Neural cell (in vitro differentiated cells): ENCODE results near the gene TAF10. TPM values are rescaled to one million over a fixed set of nuclear protein-coding genes. Genes with fewer than 3 reads are reported as not detected.

Experiments used
- H2AFZ ChIP-seq: fragments of 200-600, 300-800 bp; sonication (generic), shearing (Covaris generic); 2 replicates; pipeline ENCODE4 v1.6.0; 2014; ENCODE audit warnings: low read depth, mild to moderate bottlenecking, antibody characterized with exemption, low read length, moderate library complexity
- H3F3A ChIP-seq: fragments of 200-600 bp; shearing (Covaris generic); 2 replicates; pipeline ENCODE4 v1.6.1; 2016; ENCODE audit warnings: mild to moderate bottlenecking, moderate library complexity, mixed read lengths, antibody characterized with exemption, low read length; ENCODE audit not compliant: insufficient read depth, poor library complexity, severe bottlenecking
- H3K27ac ChIP-seq: fragments of 200-600, 300-800 bp; sonication (generic), shearing (Covaris generic); 2 replicates; pipeline ENCODE4 v1.5.1; 2014; ENCODE audit warnings: mild to moderate bottlenecking, low read length, moderate library complexity
- H3K27me3 ChIP-seq: fragments of 300-800, 200-600 bp; sonication (generic), shearing (Covaris generic); 2 replicates; pipeline ENCODE4 v1.6.0; 2014; ENCODE audit warnings: mild to moderate bottlenecking, low read depth, low read length, moderate library complexity; ENCODE audit not compliant: insufficient read depth
- H3K36me3 ChIP-seq: fragments of 300-800, 200-600 bp; sonication (generic), shearing (Covaris generic); 2 replicates; pipeline ENCODE4 v1.5.1; 2014; ENCODE audit warnings: mild to moderate bottlenecking, antibody characterized with exemption, low read length, moderate library complexity; ENCODE audit not compliant: insufficient read depth
- H3K4me2 ChIP-seq: fragments of 300-800, 200-600 bp; sonication (generic), shearing (Covaris generic); 2 replicates; pipeline ENCODE4 v1.6.0; 2014; ENCODE audit warnings: mild to moderate bottlenecking, low read length
- H3K4me3 ChIP-seq: fragments of 300-800, 200-600 bp; sonication (generic), shearing (Covaris generic); 2 replicates; pipeline ENCODE4 v1.5.1; 2014; ENCODE audit warnings: mild to moderate bottlenecking, low read length, moderate library complexity
- H3K79me2 ChIP-seq: fragments of 200-600 bp; shearing (Covaris generic); replicated peaks from 2 replicates; pipeline ENCODE4 v1.6.0; 2014; ENCODE audit warnings: mild to moderate bottlenecking, low read length, moderate library complexity; ENCODE audit not compliant: insufficient read depth
- H3K9ac ChIP-seq: fragments of 300-800, 200-600 bp; sonication (generic), shearing (Covaris generic); 2 replicates; pipeline ENCODE4 v1.6.1; 2016; ENCODE audit warnings: mild to moderate bottlenecking, low read length, mixed read lengths
- H3K9me2 ChIP-seq: fragments of 200-600 bp; shearing (Covaris generic); 2 replicates; pipeline ENCODE4 v1.6.1; 2016; ENCODE audit warnings: mild to moderate bottlenecking, low read length, mixed read lengths; ENCODE audit not compliant: insufficient read depth
- H3K9me3 ChIP-seq: fragments of 200-600, 300-800 bp; sonication (generic), shearing (Covaris generic); 2 replicates; pipeline ENCODE4 v1.6.1; 2016; ENCODE audit warnings: mild to moderate bottlenecking, mixed run types, low read length, moderate library complexity, mixed read lengths
- H4K20me1 ChIP-seq: fragments of 200-600 bp; shearing (Covaris generic); 2 replicates; pipeline ENCODE4 v1.6.1; 2016; ENCODE audit warnings: mild to moderate bottlenecking, mixed run types; ENCODE audit not compliant: insufficient read depth
- CTCF ChIP-seq: fragments of 450-650 bp; IDR thresholded peaks from 2 replicates; pipeline ENCODE4 v1.5.1; 2014; ENCODE audit warnings: antibody characterized with exemption, mild to moderate bottlenecking, moderate library complexity; ENCODE audit not compliant: poor library complexity, severe bottlenecking
- EP300 ChIP-seq: fragments of 450-650 bp; conservative IDR thresholded peaks from 2 replicates; pipeline ENCODE4 v1.6.1; 2014; ENCODE audit warnings: antibody characterized with exemption, mild to moderate bottlenecking, moderate library complexity; ENCODE audit not compliant: poor library complexity, severe bottlenecking
- EZH2 ChIP-seq: fragments of 200-600, 300-800 bp; shearing (Covaris generic), sonication (generic); IDR thresholded peaks from 2 replicates; pipeline ENCODE4 v1.6.1; 2014; ENCODE audit warnings: antibody characterized with exemption, low read length, borderline replicate concordance, mild to moderate bottlenecking; ENCODE audit not compliant: insufficient read depth, poor library complexity, severe bottlenecking
- MXI1 ChIP-seq: fragments of 450-650 bp; conservative IDR thresholded peaks from 2 replicates; pipeline ENCODE4 v1.6.1; 2014; ENCODE audit warnings: antibody characterized with exemption, mild to moderate bottlenecking; ENCODE audit not compliant: poor library complexity, severe bottlenecking
- POLR2AphosphoS5 ChIP-seq: IDR thresholded peaks from 2 replicates; pipeline ENCODE4 v1.6.1; 2012
- RAD21 ChIP-seq: fragments of 450-650 bp; conservative IDR thresholded peaks from 2 replicates; pipeline ENCODE4 v1.6.1; 2014; ENCODE audit warnings: antibody characterized with exemption, mild to moderate bottlenecking, moderate library complexity
- SMC3 ChIP-seq: fragments of 450-650 bp; conservative IDR thresholded peaks from 2 replicates; pipeline ENCODE4 v1.6.1; 2014; ENCODE audit warnings: antibody characterized with exemption, mild to moderate bottlenecking, moderate library complexity; ENCODE audit not compliant: poor library complexity
- TAF1 ChIP-seq: IDR thresholded peaks from 2 replicates; pipeline ENCODE4 v1.6.1; 2012; ENCODE audit warnings: low read depth
- polyA plus RNA-seq: library from polyadenylated mRNA; depleted of rRNA; stranded (reverse); fragments of >200 nt; gene quantifications from 2 replicates; pipeline ENCODE4 v1.2.3, GENCODE V29; 2014
- TF ChIP-seq, protein P1 (sequence below): IDR thresholded peaks from 2 replicates; pipeline ENCODE4 v1.6.1; 2012; ENCODE audit warnings: borderline replicate concordance

The TAF10 gene
- polyA plus RNA-seq, 1 donor from 2014 or later: 39.7 TPM

DNA sequence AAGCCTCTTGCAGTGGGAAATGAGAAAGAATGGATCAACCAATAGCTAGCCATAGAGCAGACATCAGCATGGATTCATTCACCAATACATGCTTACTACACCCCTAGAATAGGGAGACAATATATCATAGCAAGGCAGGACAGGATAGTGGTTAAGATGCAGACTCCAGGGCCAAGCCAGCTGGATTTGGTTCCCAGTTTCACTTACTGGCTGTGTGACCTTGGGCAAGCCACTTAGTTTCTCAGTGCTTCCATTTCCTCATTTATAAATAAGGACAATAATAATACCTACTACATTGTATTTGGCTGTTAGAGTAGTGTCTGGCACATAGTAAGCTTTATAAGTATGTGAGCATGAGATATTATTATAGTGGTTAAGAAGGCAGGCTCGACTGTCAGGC lies 36.5 kb upstream of the TAF10 start:
- H2AFZ ChIP-seq: no peak overlapping the region
- H3F3A ChIP-seq: no peaks in the 10 kb centered on the region
- H3K4me2 ChIP-seq: no peak overlapping the region
- H3K9ac ChIP-seq: no peak overlapping the region
- TF ChIP-seq TAF1 (no peak), MXI1 (no peak), RAD21 (no peak), POLR2AphosphoS5 (no peak), EP300 (no peak), SMC3 (no peak), CTCF (no peak), EZH2 (no peak)
- TF ChIP-seq, protein P1, sequence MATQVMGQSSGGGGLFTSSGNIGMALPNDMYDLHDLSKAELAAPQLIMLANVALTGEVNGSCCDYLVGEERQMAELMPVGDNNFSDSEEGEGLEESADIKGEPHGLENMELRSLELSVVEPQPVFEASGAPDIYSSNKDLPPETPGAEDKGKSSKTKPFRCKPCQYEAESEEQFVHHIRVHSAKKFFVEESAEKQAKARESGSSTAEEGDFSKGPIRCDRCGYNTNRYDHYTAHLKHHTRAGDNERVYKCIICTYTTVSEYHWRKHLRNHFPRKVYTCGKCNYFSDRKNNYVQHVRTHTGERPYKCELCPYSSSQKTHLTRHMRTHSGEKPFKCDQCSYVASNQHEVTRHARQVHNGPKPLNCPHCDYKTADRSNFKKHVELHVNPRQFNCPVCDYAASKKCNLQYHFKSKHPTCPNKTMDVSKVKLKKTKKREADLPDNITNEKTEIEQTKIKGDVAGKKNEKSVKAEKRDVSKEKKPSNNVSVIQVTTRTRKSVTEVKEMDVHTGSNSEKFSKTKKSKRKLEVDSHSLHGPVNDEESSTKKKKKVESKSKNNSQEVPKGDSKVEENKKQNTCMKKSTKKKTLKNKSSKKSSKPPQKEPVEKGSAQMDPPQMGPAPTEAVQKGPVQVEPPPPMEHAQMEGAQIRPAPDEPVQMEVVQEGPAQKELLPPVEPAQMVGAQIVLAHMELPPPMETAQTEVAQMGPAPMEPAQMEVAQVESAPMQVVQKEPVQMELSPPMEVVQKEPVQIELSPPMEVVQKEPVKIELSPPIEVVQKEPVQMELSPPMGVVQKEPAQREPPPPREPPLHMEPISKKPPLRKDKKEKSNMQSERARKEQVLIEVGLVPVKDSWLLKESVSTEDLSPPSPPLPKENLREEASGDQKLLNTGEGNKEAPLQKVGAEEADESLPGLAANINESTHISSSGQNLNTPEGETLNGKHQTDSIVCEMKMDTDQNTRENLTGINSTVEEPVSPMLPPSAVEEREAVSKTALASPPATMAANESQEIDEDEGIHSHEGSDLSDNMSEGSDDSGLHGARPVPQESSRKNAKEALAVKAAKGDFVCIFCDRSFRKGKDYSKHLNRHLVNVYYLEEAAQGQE: no peak
- peaks cover 54% of the 10 kb centered on the region for H4K20me1 ChIP-seq
- no peak overlapping the region for H3K27ac ChIP-seq
- no peaks in the 10 kb centered on the region for H3K9me2 ChIP-seq
- no peak overlapping the region for H3K4me3 ChIP-seq
- no peaks in the 10 kb centered on the region for H3K27me3 ChIP-seq
- H3K79me2 ChIP-seq: peaks cover 98% of the 10 kb centered on the region
- H3K9me3 ChIP-seq: no peaks in the 10 kb centered on the region
- no peaks in the 10 kb centered on the region for H3K36me3 ChIP-seq

DNA sequence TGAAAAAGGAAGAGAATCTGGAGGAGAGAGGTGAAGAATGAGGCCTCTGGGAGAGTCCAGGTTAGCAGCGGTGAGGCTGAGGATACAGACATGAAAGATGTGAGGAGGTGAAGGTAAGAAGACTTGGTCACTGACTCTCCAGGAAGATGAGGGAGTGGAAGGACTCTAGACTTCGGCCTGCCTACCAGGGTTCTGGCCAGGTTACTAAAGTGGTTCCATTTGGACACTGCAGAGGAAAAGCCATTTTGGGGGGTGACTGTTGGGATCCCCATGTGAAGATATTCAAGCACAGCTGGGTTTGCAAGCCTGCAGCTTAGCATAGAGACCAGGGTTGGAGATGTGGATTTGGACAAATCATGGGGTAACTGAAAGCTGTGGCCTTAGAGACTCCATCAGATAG lies 35.8 kb upstream of the TAF10 start:
- Histone ChIP-seq H3K27ac (no peak overlapping the region), H4K20me1 (peaks cover 60% of the 10 kb centered on the region), H3K27me3 (no peaks in the 10 kb centered on the region), H2AFZ (no peak overlapping the region), H3K36me3 (no peaks in the 10 kb centered on the region), H3K9me2 (no peaks in the 10 kb centered on the region), H3K9ac (no peak overlapping the region), H3K4me2 (no peak overlapping the region), H3F3A (no peaks in the 10 kb centered on the region), H3K4me3 (no peak overlapping the region), H3K9me3 (no peaks in the 10 kb centered on the region), H3K79me2 (peaks cover 96% of the 10 kb centered on the region)
- TF ChIP-seq, protein P1: no peak
- no peak for TF ChIP-seq EZH2
- no peak for TF ChIP-seq TAF1
- no peak for TF ChIP-seq MXI1
- TF ChIP-seq POLR2AphosphoS5: no peak
- no peak for TF ChIP-seq EP300
- no peak for TF ChIP-seq CTCF
- TF ChIP-seq SMC3: no peak
- no peak for TF ChIP-seq RAD21
